ENCODE results near the gene C19orf47.

C19orf47 gene

GRCh38 chr19:40376286-40376862, 28.2 kb upstream of the C19orf47 start:
- no peaks in the 10 kb centered on the region for H3K27me3 ChIP-seq (ENCODE audit: insufficient read depth, low read length, poor library complexity, severe bottlenecking)
- no peaks in the 10 kb centered on the region for H3K36me3 ChIP-seq (ENCODE audit: insufficient read depth, low read length)
- H4K20me1 ChIP-seq (ENCODE audit: insufficient read depth, low read length, poor library complexity, severe bottlenecking), result no peaks in the 10 kb centered on the region
- H3K9me3 ChIP-seq (ENCODE audit: insufficient read depth, low read depth, low read length), result no peaks in the 10 kb centered on the region
- H3K4me2 ChIP-seq (ENCODE audit: low read depth, low read length, poor library complexity, severe bottlenecking), result no peak overlapping the region
- no peak overlapping the region for H2AFZ ChIP-seq (ENCODE audit: low read length)
- H3K4me1 ChIP-seq (ENCODE audit: insufficient read depth, low read length, poor library complexity, severe bottlenecking), result no peaks in the 10 kb centered on the region
- H3K9ac ChIP-seq (ENCODE audit: low read depth, low read length, poor library complexity, severe bottlenecking), result no peak overlapping the region
- no peaks in the 10 kb centered on the region for H3K79me2 ChIP-seq (ENCODE audit: insufficient read depth, low read length)
- no peaks in the 10 kb centered on the region for H3K9me2 ChIP-seq (replicated peaks; ENCODE audit: low read depth, low read length)
- TF ChIP-seq CTCF (conservative IDR thresholded peaks at IDR 0.05; ENCODE audit: low read length), result no peak
- no peak for TF ChIP-seq EZH2phosphoT487 (IDR thresholded peaks at IDR 0.05; ENCODE audit: borderline replicate concordance)
- no peak overlapping the region for H3K4me3 ChIP-seq (ENCODE audit: low read length, poor library complexity, severe bottlenecking)
- no peaks in the 10 kb centered on the region for H3F3A ChIP-seq (ENCODE audit: low read depth)

- TF ChIP-seq EZH2phosphoT487 (IDR thresholded peaks at IDR 0.05; ENCODE audit: borderline replicate concordance) (no peak), CTCF (conservative IDR thresholded peaks at IDR 0.05; ENCODE audit: low read length) (no peak)
Observed at GRCh38 chr19:40374084-40374483, 25.9 kb upstream of the C19orf47 start.

GRCh38 chr19:40371802-40372122, 23.6 kb upstream of the C19orf47 start:
- Histone ChIP-seq H3K79me2 (ENCODE audit: insufficient read depth, low read length) (no peaks in the 10 kb centered on the region), H3K9me3 (ENCODE audit: insufficient read depth, low read depth, low read length) (no peaks in the 10 kb centered on the region), H3F3A (ENCODE audit: low read depth) (no peaks in the 10 kb centered on the region), H2AFZ (ENCODE audit: low read length) (no peak overlapping the region), H3K27me3 (ENCODE audit: insufficient read depth, low read length, poor library complexity, severe bottlenecking) (no peaks in the 10 kb centered on the region), H3K4me3 (ENCODE audit: low read length, poor library complexity, severe bottlenecking) (no peak overlapping the region), H3K36me3 (ENCODE audit: insufficient read depth, low read length) (no peaks in the 10 kb centered on the region), H3K9me2 (replicated peaks; ENCODE audit: low read depth, low read length) (no peaks in the 10 kb centered on the region), H3K4me2 (ENCODE audit: low read depth, low read length, poor library complexity, severe bottlenecking) (no peak overlapping the region), H4K20me1 (ENCODE audit: insufficient read depth, low read length, poor library complexity, severe bottlenecking) (no peaks in the 10 kb centered on the region), H3K9ac (ENCODE audit: low read depth, low read length, poor library complexity, severe bottlenecking) (no peak overlapping the region), H3K4me1 (ENCODE audit: insufficient read depth, low read length, poor library complexity, severe bottlenecking) (peaks cover 4% of the 10 kb centered on the region)
- TF ChIP-seq CTCF (conservative IDR thresholded peaks at IDR 0.05; ENCODE audit: low read length), result no peak
- TF ChIP-seq EZH2phosphoT487 (IDR thresholded peaks at IDR 0.05; ENCODE audit: borderline replicate concordance), result no peak

More at GRCh38 chr19:40374084-40374483, 25.9 kb upstream of the C19orf47 start:
- H3K9me3 ChIP-seq (ENCODE audit: insufficient read depth, low read depth, low read length), result no peaks in the 10 kb centered on the region
- H3K9ac ChIP-seq (ENCODE audit: low read depth, low read length, poor library complexity, severe bottlenecking), result no peak overlapping the region
- no peaks in the 10 kb centered on the region for H3K36me3 ChIP-seq (ENCODE audit: insufficient read depth, low read length)
- no peaks in the 10 kb centered on the region for H3K27me3 ChIP-seq (ENCODE audit: insufficient read depth, low read length, poor library complexity, severe bottlenecking)
- no peaks in the 10 kb centered on the region for H3K79me2 ChIP-seq (ENCODE audit: insufficient read depth, low read length)
- no peak overlapping the region for H3K4me2 ChIP-seq (ENCODE audit: low read depth, low read length, poor library complexity, severe bottlenecking)
- no peaks in the 10 kb centered on the region for H4K20me1 ChIP-seq (ENCODE audit: insufficient read depth, low read length, poor library complexity, severe bottlenecking)
- H3F3A ChIP-seq (ENCODE audit: low read depth), result no peaks in the 10 kb centered on the region
- H2AFZ ChIP-seq (ENCODE audit: low read length), result no peak overlapping the region
- peaks cover 4% of the 10 kb centered on the region for H3K4me1 ChIP-seq (ENCODE audit: insufficient read depth, low read length, poor library complexity, severe bottlenecking)
- H3K9me2 ChIP-seq (replicated peaks; ENCODE audit: low read depth, low read length), result no peaks in the 10 kb centered on the region
- no peak overlapping the region for H3K4me3 ChIP-seq (ENCODE audit: low read length, poor library complexity, severe bottlenecking)

All from Loucy (cell line).